CD4-positive, CD25-positive, alpha-beta regulatory T cell (primary cell): ENCODE results near the gene LYPD6B. TPM values are rescaled to one million over a fixed set of nuclear protein-coding genes. Genes with fewer than 3 reads are reported as not detected.

Experiments used
- ATAC-seq, 2 donors: fragments of 150-1000 bp; cut with Tn5 transposase; one replicate each; pipeline ENCODE4 v1.10.0; 2021; ENCODE audit warnings: low read depth in 2 of 2, moderate number of reproducible peaks in 2 of 2, moderate library complexity in 1 of 2
- DNase-seq, 3 donors: peaks; one replicate each; pipeline versions ENCODE4 v3.0.0 to v3.0.0-alpha.2; 2012 to 2022; ENCODE audit warnings: mixed read lengths in 1 of 3
- H3K27ac ChIP-seq: one replicate; pipeline ENCODE4 v1.7.0; 2013; ENCODE audit warnings: mild to moderate bottlenecking, low read length; ENCODE audit not compliant: insufficient read depth, poor library complexity, severe bottlenecking
- H3K27me3 ChIP-seq: one replicate; pipeline ENCODE4 v1.7.0; 2013; ENCODE audit warnings: low read length; ENCODE audit not compliant: control insufficient read depth, insufficient read depth
- H3K36me3 ChIP-seq: one replicate; pipeline ENCODE4 v1.7.0; 2013; ENCODE audit warnings: mild to moderate bottlenecking, low read length, moderate library complexity; ENCODE audit not compliant: control insufficient read depth, insufficient read depth
- H3K4me1 ChIP-seq: 2 replicates; pipeline ENCODE4 v1.7.0; 2013; ENCODE audit warnings: mild to moderate bottlenecking, low read length; ENCODE audit not compliant: insufficient read depth, control insufficient read depth, poor library complexity, severe bottlenecking
- H3K4me3 ChIP-seq: one replicate; pipeline ENCODE4 v1.7.0; 2013; ENCODE audit warnings: low read depth, mild to moderate bottlenecking, low read length, moderate library complexity
- H3K9me3 ChIP-seq, 2 experiments: 1 replicate in 1 of 2; 2 replicates in 1 of 2; pipeline ENCODE4 v1.7.0; 2013; ENCODE audit warnings: low read length in 2 of 2, mild to moderate bottlenecking in 1 of 2, moderate library complexity in 1 of 2; ENCODE audit not compliant: control insufficient read depth in 2 of 2
- H3K27ac Mint-ChIP-seq, 3 donors: one replicate each; pipeline ENCODE4 v1.8.0; 2020 to 2022; ENCODE audit warnings: mild to moderate bottlenecking in 3 of 3, mixed read lengths in 3 of 3, moderate library complexity in 2 of 3
- H3K27me3 Mint-ChIP-seq: one replicate; pipeline ENCODE4 v1.8.0; 2022; ENCODE audit warnings: mild to moderate bottlenecking, mixed read lengths
- H3K36me3 Mint-ChIP-seq: one replicate; pipeline ENCODE4 v1.8.0; 2020; ENCODE audit warnings: mixed read lengths
- H3K4me1 Mint-ChIP-seq, 4 donors: one replicate each; pipeline ENCODE4 v1.8.0; 2020 to 2022; ENCODE audit warnings: mixed read lengths in 4 of 4, mild to moderate bottlenecking in 1 of 4
- H3K4me3 Mint-ChIP-seq, 4 donors: one replicate each; pipeline ENCODE4 v1.8.0; 2020 to 2022; ENCODE audit warnings: mild to moderate bottlenecking in 4 of 4, mixed read lengths in 4 of 4, moderate library complexity in 3 of 4
- H3K9me3 Mint-ChIP-seq, 7 donors: one replicate each; pipeline ENCODE4 v1.8.0; 2020 to 2022; ENCODE audit warnings: mixed read lengths in 7 of 7, mild to moderate bottlenecking in 3 of 7, moderate library complexity in 2 of 7
- polyA plus RNA-seq, 4 donors: library from polyadenylated mRNA; unstranded; fragments of 300-500 nt; fragmentation: Illumina TruSeq; gene quantifications; one replicate each; pipeline ENCODE4 v1.2.3, GENCODE V29; 2021
- total RNA-seq: library from RNA; stranded (reverse); gene quantifications from one replicate; pipeline ENCODE4 v1.2.3, GENCODE V29; 2022

LYPD6B gene
- total and polyA plus RNA-seq, 5 donors from 2014 or later, result not detected

DNA sequence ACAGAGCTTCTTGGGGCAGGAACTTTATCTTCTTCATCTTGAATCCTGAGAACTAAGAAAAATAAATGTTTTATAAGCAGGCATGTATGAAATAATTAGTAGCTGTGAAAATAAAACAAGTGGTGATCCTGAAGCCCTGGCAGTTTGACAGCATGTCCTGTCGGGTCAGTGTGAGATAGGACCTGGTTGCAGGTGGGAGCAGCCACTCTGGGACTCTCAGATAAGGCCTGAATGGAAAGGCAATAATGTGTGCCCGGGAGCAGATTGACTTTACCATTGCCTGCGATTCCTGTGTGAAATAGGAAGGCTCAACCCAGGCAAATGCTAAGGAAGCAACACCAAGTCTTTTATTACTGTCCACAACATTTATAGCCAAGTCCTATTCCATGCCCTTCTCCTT is 132.4 kb downstream of the LYPD6B start:
- Mint-ChIP-seq H3K9me3 (peaks cover 0 to 4% (median 0%) of the 10 kb centered on the region in 7 donors), H3K27me3 (peaks cover 6% of the 10 kb centered on the region), H3K4me1 (no peaks in the 10 kb centered on the region), H3K27ac (no peak overlapping the region), H3K4me3 (no peak overlapping the region), H3K36me3 (no peaks in the 10 kb centered on the region)
- no peaks in the 10 kb centered on the region for H3K4me1 ChIP-seq
- no peaks in the 10 kb centered on the region for H3K36me3 ChIP-seq
- H3K9me3 ChIP-seq, result no peaks in the 10 kb centered on the region
- DNase-seq, result no peak
- no peaks in the 10 kb centered on the region for H3K27me3 ChIP-seq
- no peak for ATAC-seq
- H3K4me3 ChIP-seq, result no peak overlapping the region
- H3K27ac ChIP-seq, result no peak overlapping the region

DNA sequence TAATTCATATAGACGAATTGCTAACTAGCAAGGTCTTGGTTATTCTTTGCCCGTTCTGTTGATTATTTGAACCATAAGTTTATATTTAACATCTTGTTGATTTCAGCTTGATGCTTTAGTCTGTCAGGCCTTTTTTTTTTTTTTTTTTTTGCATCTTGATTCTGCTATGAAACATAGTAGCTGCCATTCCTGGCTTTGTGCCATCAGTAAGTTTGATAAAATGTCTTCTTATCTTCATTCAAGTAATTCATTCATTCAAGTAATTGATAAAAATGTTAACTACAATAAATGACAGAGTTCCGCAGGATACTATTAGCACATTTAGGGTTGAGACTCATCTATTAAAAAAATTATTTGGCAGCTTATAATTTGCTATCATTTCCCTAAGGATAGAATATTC is 134.7 kb downstream of the LYPD6B start:
- no peaks in the 10 kb centered on the region for H3K9me3 ChIP-seq
- Mint-ChIP-seq H3K4me1 (no peaks in the 10 kb centered on the region), H3K4me3 (no peak overlapping the region), H3K27ac (no peak overlapping the region), H3K27me3 (peaks cover 11% of the 10 kb centered on the region), H3K9me3 (peaks cover 0 to 5% (median 0%) of the 10 kb centered on the region in 7 donors), H3K36me3 (no peaks in the 10 kb centered on the region)
- H3K27me3 ChIP-seq, result no peaks in the 10 kb centered on the region
- no peak overlapping the region for H3K4me3 ChIP-seq
- no peak for DNase-seq
- no peaks in the 10 kb centered on the region for H3K36me3 ChIP-seq
- no peaks in the 10 kb centered on the region for H3K4me1 ChIP-seq
- H3K27ac ChIP-seq, result no peak overlapping the region
- ATAC-seq, result no peak

DNA sequence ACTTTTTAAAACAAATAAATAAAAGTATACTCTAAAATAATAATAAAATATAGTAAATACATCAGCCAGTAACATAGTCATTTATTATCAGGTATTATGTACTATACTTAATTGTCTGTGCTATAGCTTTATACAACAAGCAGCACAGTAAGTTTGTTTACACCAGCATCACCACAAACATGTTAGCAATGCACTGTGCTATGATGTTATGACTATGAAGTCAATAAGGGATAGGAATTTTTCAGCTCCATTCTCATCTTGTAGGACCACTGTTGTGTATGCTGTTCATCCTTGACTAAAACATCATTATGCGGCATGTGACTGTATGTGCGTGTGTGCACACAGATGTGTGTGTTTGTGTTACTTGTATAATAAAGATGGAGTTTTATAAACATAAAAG is 137.5 kb downstream of the LYPD6B start:
- Mint-ChIP-seq H3K27me3 (peaks cover 11% of the 10 kb centered on the region), H3K9me3 (peaks cover 0 to 5% (median 0%) of the 10 kb centered on the region in 7 donors), H3K4me1 (no peaks in the 10 kb centered on the region), H3K27ac (no peak overlapping the region), H3K36me3 (no peaks in the 10 kb centered on the region), H3K4me3 (no peak overlapping the region)
- DNase-seq (no peak), ATAC-seq (no peak)
- H3K27ac ChIP-seq, result no peak overlapping the region
- H3K4me3 ChIP-seq, result no peak overlapping the region
- H3K4me1 ChIP-seq, result no peaks in the 10 kb centered on the region
- H3K36me3 ChIP-seq, result no peaks in the 10 kb centered on the region
- no peaks in the 10 kb centered on the region for H3K9me3 ChIP-seq
- no peaks in the 10 kb centered on the region for H3K27me3 ChIP-seq

DNA sequence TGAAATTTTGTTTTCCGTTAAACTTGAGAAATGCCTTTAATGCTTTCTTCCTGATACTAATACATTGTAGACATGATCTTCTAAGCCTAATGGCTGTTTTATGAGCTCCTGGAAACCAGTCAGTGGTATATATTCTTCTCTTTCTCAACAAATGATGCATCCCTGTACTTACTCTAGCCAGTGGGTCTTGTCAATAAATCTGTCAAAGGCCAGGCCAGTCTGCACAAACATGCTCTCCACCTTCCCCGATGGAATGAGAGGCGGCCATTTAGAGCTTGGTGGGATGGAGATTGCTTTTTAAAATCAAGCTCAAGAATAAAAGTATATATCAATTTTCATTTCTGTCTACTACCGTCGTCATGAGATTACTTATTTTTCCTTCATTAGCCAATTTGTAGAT is 140.1 kb downstream of the LYPD6B start:
- Mint-ChIP-seq H3K27me3 (peaks cover 9% of the 10 kb centered on the region), H3K4me1 (no peaks in the 10 kb centered on the region), H3K4me3 (no peak overlapping the region), H3K9me3 (peaks cover 0 to 3% (median 0%) of the 10 kb centered on the region in 7 donors), H3K36me3 (no peaks in the 10 kb centered on the region), H3K27ac (no peak overlapping the region)
- H3K9me3 ChIP-seq, result no peaks in the 10 kb centered on the region
- no peak overlapping the region for H3K4me3 ChIP-seq
- H3K4me1 ChIP-seq, result no peaks in the 10 kb centered on the region
- H3K36me3 ChIP-seq, result no peaks in the 10 kb centered on the region
- H3K27ac ChIP-seq, result no peak overlapping the region
- ATAC-seq, result no peak
- H3K27me3 ChIP-seq, result no peaks in the 10 kb centered on the region
- DNase-seq, result no peak

DNA sequence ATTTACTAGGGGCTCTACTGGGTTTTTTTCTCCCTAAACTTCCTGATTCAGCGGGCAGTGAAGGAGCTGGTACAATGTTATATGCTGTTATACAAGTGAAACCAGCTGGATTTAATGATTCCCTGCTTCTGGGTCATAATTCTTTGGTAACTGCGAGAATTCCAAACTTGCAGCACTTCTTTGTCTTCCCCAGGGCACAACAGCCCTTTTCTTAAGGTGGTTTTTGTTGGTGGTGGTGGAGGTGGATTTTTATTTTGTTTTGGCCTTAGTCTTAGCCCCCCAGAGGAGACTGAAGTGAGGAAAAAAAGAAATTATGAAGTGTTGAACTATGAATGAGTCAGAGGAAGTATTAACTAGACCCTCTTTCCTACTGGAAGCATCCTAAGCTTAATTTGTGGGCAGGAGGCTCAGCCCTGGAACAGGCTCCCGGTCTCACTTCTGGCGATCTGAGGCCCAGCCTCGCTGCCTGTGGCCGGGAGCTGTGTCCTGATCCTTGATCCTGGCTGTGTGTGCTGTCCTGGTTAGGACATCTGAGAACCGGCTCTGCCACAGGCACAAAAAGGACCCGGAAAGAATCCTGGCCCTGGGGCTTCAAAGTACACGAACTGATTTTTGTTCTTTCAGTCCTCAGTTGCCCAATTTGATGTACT is 141.9 kb downstream of the LYPD6B start:
- no peaks in the 10 kb centered on the region for H3K36me3 ChIP-seq
- ATAC-seq (no peak), DNase-seq (no peak)
- no peak overlapping the region for H3K4me3 ChIP-seq
- H3K4me1 ChIP-seq, result no peaks in the 10 kb centered on the region
- Mint-ChIP-seq H3K36me3 (no peaks in the 10 kb centered on the region), H3K27ac (no peak overlapping the region), H3K9me3 (peaks cover 0 to 2% (median 0%) of the 10 kb centered on the region in 7 donors), H3K4me1 (no peaks in the 10 kb centered on the region), H3K27me3 (peaks cover 9% of the 10 kb centered on the region), H3K4me3 (no peak overlapping the region)
- H3K27me3 ChIP-seq, result no peaks in the 10 kb centered on the region
- H3K9me3 ChIP-seq, result no peaks in the 10 kb centered on the region
- no peak overlapping the region for H3K27ac ChIP-seq

DNA sequence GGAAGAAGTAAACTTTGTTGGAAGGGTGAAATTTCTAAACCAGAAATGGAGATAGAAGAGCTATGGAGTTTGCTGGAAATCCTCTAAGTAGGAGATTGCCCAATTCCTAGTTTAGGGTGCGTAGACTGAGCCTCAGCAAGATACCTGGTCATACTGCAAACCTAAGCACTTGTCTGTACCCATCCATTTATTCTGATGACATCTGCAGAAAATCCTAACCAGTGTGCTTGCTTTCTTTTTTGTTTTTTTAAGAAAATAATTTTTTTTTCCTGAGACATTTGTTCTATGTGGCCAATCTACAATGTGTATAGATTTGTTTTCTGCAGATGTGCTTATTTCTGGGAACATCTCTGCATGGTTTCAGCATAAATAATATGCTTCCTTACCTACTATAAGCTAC is 144.7 kb downstream of the LYPD6B start:
- Histone ChIP-seq H3K27me3 (no peaks in the 10 kb centered on the region), H3K36me3 (no peaks in the 10 kb centered on the region), H3K9me3 (no peaks in the 10 kb centered on the region), H3K27ac (no peak overlapping the region), H3K4me1 (no peaks in the 10 kb centered on the region), H3K4me3 (no peak overlapping the region)
- Mint-ChIP-seq H3K36me3 (no peaks in the 10 kb centered on the region), H3K27ac (no peak overlapping the region), H3K9me3 (no peaks in the 10 kb centered on the region), H3K4me3 (no peak overlapping the region), H3K4me1 (no peaks in the 10 kb centered on the region), H3K27me3 (peaks cover 6% of the 10 kb centered on the region)
- DNase-seq (no peak), ATAC-seq (no peak)

DNA sequence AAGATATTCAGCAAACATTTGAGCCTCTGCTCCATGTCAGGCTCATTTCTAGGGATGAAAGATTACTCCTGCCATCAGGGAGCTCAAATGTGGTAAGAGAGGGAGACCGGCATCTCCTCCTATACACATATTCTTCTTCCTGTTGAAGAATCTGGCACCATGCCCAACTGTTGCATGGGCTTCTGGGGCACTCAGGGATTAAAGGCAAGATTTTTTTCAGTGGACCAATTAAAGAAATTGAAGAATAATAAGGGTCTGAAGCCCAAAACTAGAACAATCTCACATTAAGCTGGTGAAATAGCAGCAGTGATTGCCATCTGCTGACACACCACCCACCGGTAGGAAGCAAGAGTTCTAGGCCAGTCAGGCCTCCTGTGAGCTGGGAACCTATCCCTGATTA is 146.5 kb downstream of the LYPD6B start:
- Histone ChIP-seq H3K4me3 (no peak overlapping the region), H3K27me3 (no peaks in the 10 kb centered on the region), H3K27ac (no peak overlapping the region), H3K36me3 (no peaks in the 10 kb centered on the region), H3K4me1 (no peaks in the 10 kb centered on the region), H3K9me3 (no peaks in the 10 kb centered on the region)
- H3K9me3 Mint-ChIP-seq, result no peaks in the 10 kb centered on the region
- H3K36me3 Mint-ChIP-seq, result no peaks in the 10 kb centered on the region
- no peak for ATAC-seq
- peaks cover 8% of the 10 kb centered on the region for H3K27me3 Mint-ChIP-seq
- DNase-seq, result no peak
- H3K4me3 Mint-ChIP-seq, result no peak overlapping the region
- no peak overlapping the region for H3K27ac Mint-ChIP-seq
- H3K4me1 Mint-ChIP-seq, result no peaks in the 10 kb centered on the region

DNA sequence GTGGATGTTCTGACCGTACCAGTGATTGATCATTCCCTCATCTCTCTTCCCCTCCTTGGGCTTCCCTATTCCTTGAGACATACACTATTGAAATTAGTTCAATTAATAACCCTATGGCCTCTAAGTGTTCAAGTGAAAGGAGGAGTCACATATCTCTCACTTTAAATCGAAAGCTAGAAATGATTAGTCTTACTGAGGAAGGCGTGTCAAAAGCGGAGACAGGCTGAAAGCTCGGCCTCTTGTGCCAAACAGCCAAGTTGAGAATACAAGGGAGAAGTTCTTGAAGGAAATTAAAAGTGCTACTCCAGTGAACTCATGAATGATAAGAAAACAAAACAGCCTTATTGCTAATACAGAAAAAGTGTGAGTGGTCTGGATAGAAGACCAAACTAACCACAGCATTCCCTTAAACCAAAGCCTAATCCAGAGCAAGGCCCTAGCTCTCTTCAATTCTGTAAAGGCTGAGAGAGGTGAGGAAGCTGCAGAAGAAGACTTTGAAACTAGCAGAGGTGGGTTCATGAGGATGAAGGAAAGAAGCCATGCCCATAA is 147.5 kb downstream of the LYPD6B start:
- no peak overlapping the region for H3K27ac Mint-ChIP-seq
- no peak overlapping the region for H3K4me3 Mint-ChIP-seq
- Histone ChIP-seq H3K27me3 (no peaks in the 10 kb centered on the region), H3K27ac (no peak overlapping the region), H3K4me3 (no peak overlapping the region), H3K9me3 (no peaks in the 10 kb centered on the region), H3K4me1 (no peaks in the 10 kb centered on the region), H3K36me3 (no peaks in the 10 kb centered on the region)
- no peaks in the 10 kb centered on the region for H3K9me3 Mint-ChIP-seq
- no peak for ATAC-seq
- H3K36me3 Mint-ChIP-seq, result no peaks in the 10 kb centered on the region
- H3K27me3 Mint-ChIP-seq, result peaks cover 8% of the 10 kb centered on the region
- DNase-seq, result no peak
- H3K4me1 Mint-ChIP-seq, result no peaks in the 10 kb centered on the region
